ENCODE results near the gene MYL3. TPM values are rescaled to one million over a fixed set of nuclear protein-coding genes. Genes with fewer than 3 reads are reported as not detected.
"Not testable (repeated sequence)": the region's sequence is repeated elsewhere in the genome, so short reads cannot be mapped to it uniquely, and the experiment has no call there.

MYL3 gene
- polyA plus RNA-seq = 10 to 100 TPM in 1 of 3 donors, 1 to 10 TPM in 2; 4.7 to 17.0 (median 7.8) TPM

- WGBS, 3 donors = 82 to 90% (median 89%) methylated on average over 7 of the region's 7 CpGs
- H3K27ac ChIP-seq (ENCODE audit: low read depth, low read length) = no peak within 1 kb of the TSS
Measured at GRCh38 chr3:46863261-46863782, at the start of gene MYL3. Gene MYL3, minus strand, starts transcription at chr3:46863444. Its CDS starts 54 bp downstream, at chr3:46863390.

GRCh38 chr3:46912986-46913385 lies 49.7 kb upstream of the MYL3 start:
- 96 to 97% (median 96%) methylated on average over 3 of the region's 3 CpGs for WGBS, 3 donors
- no peak overlapping the region for H3K27ac ChIP-seq (ENCODE audit: low read depth, low read length)

- WGBS, 3 donors = 84 to 89% (median 87%) methylated on average over 10 of the region's 10 CpGs
- H3K27ac ChIP-seq (ENCODE audit: low read depth, low read length) = not testable (repeated sequence)
Measured at GRCh38 chr3:46910914-46911313, 47.7 kb upstream of the MYL3 start.

GRCh38 chr3:46910166-46910760 lies 47.0 kb upstream of the MYL3 start:
- no peak overlapping the region for H3K27ac ChIP-seq (ENCODE audit: low read depth, low read length)
- 78 to 82% (median 80%) methylated on average over 6 of the region's 6 CpGs for WGBS, 3 donors

- 17 to 21% (median 18%) methylated on average over 18 of the region's 18 CpGs for WGBS, 3 donors
- H3K27ac ChIP-seq (ENCODE audit: low read depth, low read length) = no peak overlapping the region
Measured at GRCh38 chr3:46909535-46910161, 46.4 kb upstream of the MYL3 start.

- WGBS, 3 donors = 37 to 51% (median 47%) methylated on average over 8 of the region's 8 CpGs
Measured at GRCh38 chr3:46908986-46909534, 45.8 kb upstream of the MYL3 start.

GRCh38 chr3:46908294-46908985 lies 45.2 kb upstream of the MYL3 start:
- 53 to 63% (median 61%) methylated on average over 24 of the region's 24 CpGs for WGBS, 3 donors
- H3K27ac ChIP-seq (ENCODE audit: low read depth, low read length) = no peak overlapping the region

More at GRCh38 chr3:46908986-46909534, 45.8 kb upstream of the MYL3 start:
- no peak overlapping the region for H3K27ac ChIP-seq (ENCODE audit: low read depth, low read length)

GRCh38 chr3:46907960-46908293 lies 44.7 kb upstream of the MYL3 start:
- no peak overlapping the region for H3K27ac ChIP-seq (ENCODE audit: low read depth, low read length)
- WGBS, 3 donors = 38 to 56% (median 38%) methylated on average over 1 of the region's 1 CpG

GRCh38 chr3:46907271-46907670 lies 44.0 kb upstream of the MYL3 start:
- H3K27ac ChIP-seq (ENCODE audit: low read depth, low read length) = no peak overlapping the region
- WGBS, 3 donors = 71 to 88% (median 84%) methylated on average over 12 of the region's 12 CpGs

GRCh38 chr3:46906471-46907058 lies 43.3 kb upstream of the MYL3 start:
- no peak overlapping the region for H3K27ac ChIP-seq (ENCODE audit: low read depth, low read length)
- 69 to 83% (median 79%) methylated on average over 4 of the region's 4 CpGs for WGBS, 3 donors

GRCh38 chr3:46905661-46906451 lies 42.6 kb upstream of the MYL3 start:
- 78 to 87% (median 84%) methylated on average over 11 of the region's 11 CpGs for WGBS, 3 donors

GRCh38 chr3:46905213-46905560 lies 41.9 kb upstream of the MYL3 start:
- WGBS, 3 donors = 88 to 93% (median 93%) methylated on average over 3 of the region's 3 CpGs
- no peak overlapping the region for H3K27ac ChIP-seq (ENCODE audit: low read depth, low read length)

More at GRCh38 chr3:46905661-46906451, 42.6 kb upstream of the MYL3 start:
- no peak overlapping the region for H3K27ac ChIP-seq (ENCODE audit: low read depth, low read length)

- no peak overlapping the region for H3K27ac ChIP-seq (ENCODE audit: low read depth, low read length)
- WGBS, 3 donors = 79 to 87% (median 84%) methylated on average over 18 of the region's 18 CpGs
Measured at GRCh38 chr3:46904303-46905212, 41.3 kb upstream of the MYL3 start.

- H3K27ac ChIP-seq (ENCODE audit: low read depth, low read length) = no peak overlapping the region
- 72 to 79% (median 72%) methylated on average over 21 of the region's 21 CpGs for WGBS, 3 donors
Measured at GRCh38 chr3:46903341-46904302, 40.4 kb upstream of the MYL3 start.

GRCh38 chr3:46902188-46902631 lies 39.0 kb upstream of the MYL3 start:
- no peak overlapping the region for H3K27ac ChIP-seq (ENCODE audit: low read depth, low read length)
- 89 to 92% (median 90%) methylated on average over 15 of the region's 15 CpGs for WGBS, 3 donors

- no peak overlapping the region for H3K27ac ChIP-seq (ENCODE audit: low read depth, low read length)
- WGBS, 3 donors = 92 to 97% (median 95%) methylated on average over 17 of the region's 17 CpGs
Measured at GRCh38 chr3:46901591-46902187, 38.4 kb upstream of the MYL3 start.

Data from adipose tissue (tissue), 3 donors.